Fibroblast of villous mesenchyme (primary cell): Measurements from ENCODE around the gene CCL15. TPM values are rescaled to one million over a fixed set of nuclear protein-coding genes. Genes with fewer than 3 reads are reported as not detected.
"Not testable (repeated sequence)": the region's sequence is repeated elsewhere in the genome, so short reads cannot be mapped to it uniquely, and the experiment has no call there.

ENCODE experiments used
- DNase-seq: peaks from one replicate; pipeline ENCODE4 v3.0.0-alpha.2; 2010; ENCODE audit warnings: low read depth
- H3K4me3 ChIP-seq: 2 replicates; pipeline ENCODE4 v1.5.1; 2011; ENCODE audit warnings: low read depth, mild to moderate bottlenecking, low read length
- total RNA-seq: library from RNA; depleted of rRNA; stranded (reverse); fragments of >200 nt; gene quantifications from 2 replicates; pipeline ENCODE4 v1.2.3, GENCODE V29; 2012
- TF ChIP-seq, protein P1 (sequence below): IDR thresholded peaks from 2 replicates; pipeline ENCODE4 v1.5.1; 2012; ENCODE audit warnings: low read depth, mild to moderate bottlenecking, low read length; ENCODE audit not compliant: insufficient read depth

CCL15 gene
- total RNA-seq, 1 donor: not detected

DNA sequence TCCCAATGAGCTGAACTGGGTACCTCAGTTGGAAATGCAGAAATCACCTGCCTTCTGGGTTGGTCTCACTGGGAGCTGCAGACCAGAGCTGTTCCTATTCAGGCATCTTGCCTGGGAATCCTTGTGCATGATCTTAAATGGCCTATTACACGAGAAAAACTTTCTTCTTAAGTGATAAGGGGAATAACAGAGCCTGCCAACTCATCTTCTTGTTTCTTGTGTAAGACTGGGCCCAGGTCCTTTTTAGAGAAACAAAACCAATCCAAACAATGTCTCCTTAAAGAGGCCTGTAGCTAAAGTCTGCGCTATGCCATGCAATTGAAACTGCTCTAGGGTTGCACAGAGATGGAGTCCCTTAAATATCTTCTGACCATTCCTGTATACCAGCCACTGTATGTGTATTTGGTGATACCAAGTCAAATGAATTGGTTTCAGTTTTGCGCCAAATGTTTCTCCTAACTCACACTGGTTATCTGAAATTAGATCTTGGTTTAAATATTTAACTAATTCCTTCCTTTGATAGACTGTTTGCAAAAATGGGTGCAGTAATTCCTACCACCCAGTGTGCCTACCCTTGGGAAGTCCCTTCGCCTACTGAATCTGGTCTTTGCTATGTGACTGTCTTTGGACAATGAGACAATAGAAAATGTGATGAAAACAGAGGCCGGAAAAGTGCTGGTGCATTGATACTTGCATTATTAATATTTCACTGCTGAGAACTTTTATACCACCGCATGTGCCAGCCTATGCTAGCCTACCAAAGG lies 22.9 kb upstream of the CCL15 start:
- no peak overlapping the region for H3K4me3 ChIP-seq
- DNase-seq: no peak
- TF ChIP-seq, protein P1, sequence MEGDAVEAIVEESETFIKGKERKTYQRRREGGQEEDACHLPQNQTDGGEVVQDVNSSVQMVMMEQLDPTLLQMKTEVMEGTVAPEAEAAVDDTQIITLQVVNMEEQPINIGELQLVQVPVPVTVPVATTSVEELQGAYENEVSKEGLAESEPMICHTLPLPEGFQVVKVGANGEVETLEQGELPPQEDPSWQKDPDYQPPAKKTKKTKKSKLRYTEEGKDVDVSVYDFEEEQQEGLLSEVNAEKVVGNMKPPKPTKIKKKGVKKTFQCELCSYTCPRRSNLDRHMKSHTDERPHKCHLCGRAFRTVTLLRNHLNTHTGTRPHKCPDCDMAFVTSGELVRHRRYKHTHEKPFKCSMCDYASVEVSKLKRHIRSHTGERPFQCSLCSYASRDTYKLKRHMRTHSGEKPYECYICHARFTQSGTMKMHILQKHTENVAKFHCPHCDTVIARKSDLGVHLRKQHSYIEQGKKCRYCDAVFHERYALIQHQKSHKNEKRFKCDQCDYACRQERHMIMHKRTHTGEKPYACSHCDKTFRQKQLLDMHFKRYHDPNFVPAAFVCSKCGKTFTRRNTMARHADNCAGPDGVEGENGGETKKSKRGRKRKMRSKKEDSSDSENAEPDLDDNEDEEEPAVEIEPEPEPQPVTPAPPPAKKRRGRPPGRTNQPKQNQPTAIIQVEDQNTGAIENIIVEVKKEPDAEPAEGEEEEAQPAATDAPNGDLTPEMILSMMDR: no peak

DNA sequence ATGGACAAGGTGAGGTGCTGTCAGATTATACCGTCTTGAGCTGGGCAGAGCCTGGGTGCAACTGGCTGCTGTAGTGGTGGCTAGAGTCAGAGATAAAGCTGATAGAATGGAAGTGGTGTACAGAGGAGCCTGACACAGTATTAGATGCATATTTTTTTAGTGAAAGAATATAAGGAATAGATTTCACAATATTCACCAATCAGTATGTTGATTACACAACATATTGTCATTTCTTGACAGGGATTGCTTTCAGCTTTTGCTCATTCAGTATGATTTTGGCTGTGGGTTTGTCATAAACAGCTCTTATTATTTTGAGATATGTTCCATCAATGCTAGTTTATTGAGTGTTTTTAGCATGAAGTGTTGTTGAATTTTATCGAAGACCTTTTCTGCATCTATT lies 18.1 kb upstream of the CCL15 start:
- TF ChIP-seq, protein P1: no peak
- no peak for DNase-seq
- H3K4me3 ChIP-seq: no peak overlapping the region

DNA sequence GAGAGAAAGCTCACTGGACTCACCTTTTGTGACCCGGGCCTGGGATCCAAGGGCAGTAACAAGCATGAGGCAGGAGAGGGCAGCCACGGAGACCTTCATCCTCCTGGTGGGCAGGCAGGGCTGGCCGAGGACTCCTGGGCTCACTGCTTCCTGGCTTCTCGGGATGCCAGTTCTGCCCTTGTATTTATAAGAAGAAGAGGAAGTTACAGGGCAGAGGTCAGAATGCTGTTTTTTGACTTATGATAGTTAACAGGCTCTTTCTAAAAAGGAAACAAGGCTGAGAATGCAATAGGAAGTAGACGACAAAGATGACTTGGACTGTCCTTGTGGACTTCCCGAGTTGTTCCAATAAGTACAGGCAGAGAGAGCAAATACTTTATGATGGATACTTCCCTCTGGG lies 16.4 kb upstream of the CCL15 start, which contains the start of gene CCL23:
Gene CCL23 (minus strand): TSS at position 174 of the 400 bp plus-strand sequence. CDS start 75 bp downstream, at position 99.
- H3K4me3 ChIP-seq: no peak within 1 kb of the TSS
- DNase-seq: no peak
- TF ChIP-seq, protein P1: no peak

DNA sequence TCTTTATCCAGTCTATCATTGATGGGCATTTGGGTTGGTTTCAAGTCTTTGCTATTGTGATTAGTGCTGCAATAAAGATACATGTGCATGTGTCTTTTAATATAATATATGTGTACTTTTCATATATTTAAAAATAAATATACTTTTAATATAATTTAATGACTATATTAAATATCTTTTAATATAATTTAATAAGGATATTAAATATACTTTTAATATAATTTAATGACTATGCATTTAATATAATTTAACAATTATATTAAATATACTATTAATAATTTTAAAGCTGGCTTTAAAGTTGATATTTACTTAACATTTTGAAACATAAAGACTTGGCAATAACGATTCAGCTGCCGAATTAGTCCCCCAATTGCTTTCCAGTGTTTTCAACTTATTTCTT lies 15.2 kb upstream of the CCL15 start:
- TF ChIP-seq, protein P1: no peak
- no peak for DNase-seq
- H3K4me3 ChIP-seq: no peak overlapping the region

DNA sequence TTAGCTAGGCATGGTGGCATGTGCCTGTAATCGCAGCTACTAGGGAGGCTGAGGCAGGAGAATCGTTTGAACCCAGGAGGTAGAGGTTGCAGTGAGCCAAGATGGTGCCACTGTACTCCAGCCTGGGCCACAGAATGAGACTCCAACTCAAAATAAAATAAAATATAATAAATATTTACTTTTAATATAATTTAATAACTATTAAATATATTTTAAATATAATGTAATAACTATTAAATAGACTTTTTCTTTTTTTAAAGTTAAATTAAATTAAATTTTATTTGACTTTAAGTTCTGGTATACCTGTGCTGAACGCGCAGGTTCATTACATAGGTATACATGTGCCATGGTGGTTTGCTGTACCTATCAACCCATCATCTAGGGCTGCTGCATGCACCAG lies 14.5 kb upstream of the CCL15 start:
- not testable (repeated sequence) for H3K4me3 ChIP-seq, DNase-seq

DNA sequence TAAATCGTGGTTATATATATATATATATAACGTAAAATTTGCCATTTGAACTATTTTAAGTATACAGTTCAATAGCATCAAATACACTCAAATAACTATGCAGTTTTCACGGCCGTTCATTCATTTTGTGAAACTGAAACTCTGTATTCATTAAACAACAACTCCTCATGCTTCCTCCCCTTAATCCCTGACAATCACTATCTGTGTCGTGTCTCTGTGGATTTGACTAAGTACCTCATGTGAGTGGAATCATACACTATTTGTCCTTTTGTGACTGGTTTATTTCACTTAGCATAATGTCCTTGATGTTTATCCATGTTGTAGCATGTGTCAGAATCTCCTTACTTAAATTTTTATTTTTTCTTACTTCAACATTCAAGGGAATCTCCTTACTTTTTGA lies 13.6 kb upstream of the CCL15 start:
- H3K4me3 ChIP-seq: no peak overlapping the region
- no peak for DNase-seq
- TF ChIP-seq, protein P1: no peak

- TF ChIP-seq, protein P1: no peak
- no peak overlapping the region for H3K4me3 ChIP-seq
- DNase-seq: no peak
These were observed 9.8 kb upstream of the CCL15 start for GRCh38 chr17:36011201-36011600.
